ENCODE measurements around the gene DAZ2. TPM values are rescaled to one million over a fixed set of nuclear protein-coding genes. Genes with fewer than 3 reads are reported as not detected.
"Not testable (repeated sequence)": the region's sequence is repeated elsewhere in the genome, so short reads cannot be mapped to it uniquely, and the experiment has no call there.

DAZ2 gene
- not detected for total RNA-seq

GRCh38 chrY:23219233-23219632 is at the start of gene DAZ2:
Gene DAZ2, plus strand, starts transcription at chrY:23219533. Its CDS starts 208 bp downstream, at chrY:23219741.
- not testable (repeated sequence) for ATAC-seq; H3K36me3 Mint-ChIP-seq; DNase-seq (ENCODE audit: low spot score in 2 of 2); H3K9me3 Mint-ChIP-seq; H3K27ac Mint-ChIP-seq

GRCh38 chrY:23198908-23199307 is 20.4 kb upstream of the DAZ2 start, which contains the start of gene DAZ1:
Gene DAZ1, minus strand, starts transcription at chrY:23199008. Its CDS starts 208 bp downstream, at chrY:23198800.
- H3K27ac Mint-ChIP-seq; H3K36me3 Mint-ChIP-seq; ATAC-seq; H3K9me3 Mint-ChIP-seq; DNase-seq (ENCODE audit: low spot score in 2 of 2): not testable (repeated sequence)

- H3K27ac Mint-ChIP-seq; DNase-seq (ENCODE audit: low spot score in 2 of 2); H3K9me3 Mint-ChIP-seq; H3K36me3 Mint-ChIP-seq; ATAC-seq: not testable (repeated sequence)
Measured at GRCh38 chrY:23207455-23207854, 11.9 kb upstream of the DAZ2 start.

- DNase-seq (ENCODE audit: low spot score in 2 of 2); H3K27ac Mint-ChIP-seq; H3K36me3 Mint-ChIP-seq; ATAC-seq; H3K9me3 Mint-ChIP-seq: not testable (repeated sequence)
Measured at GRCh38 chrY:23209802-23210495, 9.4 kb upstream of the DAZ2 start.

- not testable (repeated sequence) for H3K27ac Mint-ChIP-seq; ATAC-seq; H3K36me3 Mint-ChIP-seq; H3K9me3 Mint-ChIP-seq; DNase-seq (ENCODE audit: low spot score in 2 of 2)
Measured at GRCh38 chrY:23210681-23211080, 8.7 kb upstream of the DAZ2 start.

Other genes starting within 250 kb of the DAZ2 start
- gene BPY2, start 235.3 kb upstream of the DAZ2 start, total RNA-seq: not detected
- not detected for gene DAZ1, start 20.5 kb upstream of the DAZ2 start, total RNA-seq